GM23338 (cell line): Measurements from ENCODE around the gene TMEM208. TPM values are rescaled to one million over a fixed set of nuclear protein-coding genes. Genes with fewer than 3 reads are reported as not detected.

ENCODE experiments used
- ATAC-seq: fragments of 200-7000 bp; cut with Tn5 transposase; 3 replicates; pipeline ENCODE4 v1.9.1; 2020
- DNase-seq: peaks from one replicate; pipeline ENCODE4 v3.0.0-alpha.2; 2015; ENCODE audit warnings: low spot score
- H2AFZ ChIP-seq: fragments of 200-600 bp; sonication (generic); 2 replicates; pipeline ENCODE4 v1.8.0; 2016; ENCODE audit warnings: antibody characterized with exemption, mild to moderate bottlenecking, moderate library complexity
- H3F3A ChIP-seq: fragments of 200-600 bp; sonication (generic); replicated peaks from 2 replicates; pipeline ENCODE4 v1.8.0; 2017; ENCODE audit warnings: antibody characterized with exemption, mixed run types, low read depth
- H3K27ac ChIP-seq: fragments of 200-600 bp; sonication (generic); 2 replicates; pipeline ENCODE4 v1.6.1; 2016; ENCODE audit warnings: low read depth
- H3K27me3 ChIP-seq: fragments of 200-600 bp; sonication (generic); 2 replicates; pipeline ENCODE4 v1.8.0; 2016; ENCODE audit warnings: mild to moderate bottlenecking, mixed run types, moderate library complexity; ENCODE audit not compliant: insufficient read depth
- H3K36me3 ChIP-seq: fragments of 200-600 bp; sonication (generic); 2 replicates; pipeline ENCODE4 v1.8.0; 2016; ENCODE audit warnings: mild to moderate bottlenecking; ENCODE audit not compliant: insufficient read depth
- H3K4me1 ChIP-seq: fragments of 200-600 bp; sonication (generic); 2 replicates; pipeline ENCODE4 v1.8.0; 2016; ENCODE audit warnings: mild to moderate bottlenecking, moderate library complexity; ENCODE audit not compliant: insufficient read depth
- H3K4me2 ChIP-seq: fragments of 200-600 bp; sonication (generic); 2 replicates; pipeline ENCODE4 v1.7.1; 2017; ENCODE audit warnings: mixed run types
- H3K4me3 ChIP-seq: fragments of 200-600 bp; sonication (generic); 2 replicates; pipeline ENCODE4 v1.6.1; 2016; ENCODE audit warnings: mixed run types
- H3K79me2 ChIP-seq: fragments of 200-600 bp; sonication (generic); replicated peaks from 2 replicates; pipeline ENCODE4 v1.8.0; 2017; ENCODE audit warnings: mild to moderate bottlenecking; ENCODE audit not compliant: insufficient read depth
- H3K9me2 ChIP-seq: fragments of 200-600 bp; sonication (generic); 2 replicates; pipeline ENCODE4 v1.8.0; 2017; ENCODE audit not compliant: insufficient read depth
- H4K20me1 ChIP-seq: fragments of 200-600 bp; sonication (generic); replicated peaks from 2 replicates; pipeline ENCODE4 v1.8.0; 2017; ENCODE audit warnings: mild to moderate bottlenecking; ENCODE audit not compliant: insufficient read depth
- H3K27ac Mint-ChIP-seq: 2 replicates; pipeline ENCODE4 v1.8.0; 2020; ENCODE audit warnings: inconsistent platforms, mild to moderate bottlenecking, moderate library complexity, mixed read lengths
- H3K27me3 Mint-ChIP-seq: 3 replicates; pipeline ENCODE4 v1.8.0; 2022; ENCODE audit warnings: low read depth, mild to moderate bottlenecking, moderate library complexity, mixed read lengths, inconsistent platforms; ENCODE audit not compliant: insufficient read depth, poor library complexity
- H3K36me3 Mint-ChIP-seq: 3 replicates; pipeline ENCODE4 v1.8.0; 2021; ENCODE audit warnings: low read depth, mild to moderate bottlenecking, inconsistent platforms, moderate library complexity, mixed read lengths
- H3K4me1 Mint-ChIP-seq: 3 replicates; pipeline ENCODE4 v1.8.0; 2020; ENCODE audit warnings: mild to moderate bottlenecking, inconsistent platforms, mixed read lengths
- H3K4me3 Mint-ChIP-seq: 3 replicates; pipeline ENCODE4 v1.8.0; 2021; ENCODE audit warnings: moderate library complexity, mild to moderate bottlenecking, inconsistent platforms, mixed read lengths
- H3K9me3 Mint-ChIP-seq: 3 replicates; pipeline ENCODE4 v1.8.0; 2020; ENCODE audit warnings: moderate library complexity, mild to moderate bottlenecking, inconsistent platforms, mixed read lengths
- CREB1 ChIP-seq: fragments of 250-450 bp; sonication (Bioruptor Pico); IDR thresholded peaks from 2 replicates; pipeline ENCODE4 v1.5.0; 2020; ENCODE audit warnings: low read depth, mild to moderate bottlenecking, moderate library complexity
- EZH2 ChIP-seq: fragments of 200-600 bp; sonication (generic); IDR thresholded peaks from one replicate; pipeline ENCODE4 v1.8.0; 2017; ENCODE audit warnings: antibody characterized with exemption, mild to moderate bottlenecking, low read depth; ENCODE audit not compliant: unreplicated experiment
- EZH2phosphoT487 ChIP-seq: fragments of 200-600 bp; sonication (generic); IDR thresholded peaks from one replicate; pipeline ENCODE4 v1.8.1; 2018; ENCODE audit warnings: antibody characterized with exemption; ENCODE audit not compliant: unreplicated experiment
- JUNB ChIP-seq: IDR thresholded peaks from one replicate; pipeline ENCODE4 v1.6.1; 2016; ENCODE audit warnings: antibody characterized with exemption; ENCODE audit not compliant: unreplicated experiment
- NANOG ChIP-seq: IDR thresholded peaks from 2 replicates; pipeline ENCODE4 v1.6.1; 2016; ENCODE audit warnings: antibody characterized with exemption, borderline replicate concordance
- POLR2AphosphoS5 ChIP-seq: IDR thresholded peaks from 2 replicates; pipeline ENCODE4 v1.6.1; 2016; ENCODE audit warnings: antibody characterized with exemption, low read depth
- STAT1 ChIP-seq: IDR thresholded peaks from one replicate; pipeline ENCODE4 v1.6.1; 2016; ENCODE audit warnings: antibody characterized with exemption; ENCODE audit not compliant: unreplicated experiment
- ZNF114 ChIP-seq: fragments of 250-450 bp; sonication (Bioruptor Pico); IDR thresholded peaks from 2 replicates; pipeline ENCODE4 v1.5.0; 2020; ENCODE audit warnings: mild to moderate bottlenecking, moderate library complexity
- ZNF331 ChIP-seq: fragments of 250-450 bp; sonication (Bioruptor Pico); IDR thresholded peaks from 2 replicates; pipeline ENCODE4 v1.5.0; 2020; ENCODE audit warnings: low read depth, mild to moderate bottlenecking, moderate library complexity
- ZNF462 ChIP-seq: fragments of 250-450 bp; sonication (Bioruptor Pico); IDR thresholded peaks from 2 replicates; pipeline ENCODE4 v1.5.0; 2020; ENCODE audit warnings: mild to moderate bottlenecking, moderate library complexity
- polyA plus RNA-seq: library from polyadenylated mRNA; unstranded; fragments of >200 nt; fragmentation: Nextera tagmentation; extraction: Ambion mirVana; gene quantifications from 2 replicates; pipeline ENCODE4 v1.2.1, GENCODE V29; 2016
- total RNA-seq: library from RNA; depleted of rRNA; stranded (reverse); fragments of >200 nt; shearing (Covaris generic); gene quantifications from 2 replicates; pipeline ENCODE4 v1.2.3, GENCODE V29; 2014
- TF ChIP-seq, protein P1 (sequence below), 2 experiments: fragments of 200-600 bp in 1 of 2; sonication (generic) in 1 of 2; conservative IDR thresholded peaks; 2 replicates each; pipeline versions ENCODE4 v1.5.1 to v1.6.1; 2016 to 2017; ENCODE audit warnings: antibody characterized with exemption in 2 of 2, low read depth in 2 of 2, mild to moderate bottlenecking in 2 of 2, moderate library complexity in 1 of 2
- TF ChIP-seq, protein P2 (sequence below): IDR thresholded peaks from one replicate; pipeline ENCODE4 v1.6.1; 2018; ENCODE audit warnings: antibody characterized with exemption; ENCODE audit not compliant: unreplicated experiment

The TMEM208 gene
- total and polyA plus RNA-seq, 2 experiments from 2014 or later: 23.2 to 82.3 TPM

DNA sequence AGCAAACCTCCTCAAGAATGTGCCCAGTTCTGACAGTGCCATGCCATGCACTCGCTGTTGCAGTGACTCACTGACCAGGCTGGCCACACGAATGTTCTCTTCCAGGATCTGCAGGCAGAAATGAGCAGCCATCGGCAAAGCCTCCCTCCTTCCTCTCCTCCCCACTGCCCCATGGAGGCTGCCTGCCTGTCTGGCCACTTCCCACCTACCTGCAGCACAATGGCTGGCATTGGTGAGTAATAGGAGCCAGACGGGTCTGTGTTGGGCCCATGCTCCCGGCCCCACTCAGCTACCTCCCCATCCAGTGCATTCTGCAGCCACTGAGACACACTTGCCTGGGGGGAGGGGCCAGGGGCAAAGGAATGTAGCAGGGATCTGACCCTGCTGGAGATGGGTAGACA, 40.4 kb upstream of the TMEM208 start:
- DNase-seq (peak; percentile 58), ATAC-seq (no peak)
- Histone ChIP-seq H3K4me1 (peaks cover 17% of the 10 kb centered on the region), H3K4me3 (no peak overlapping the region), H3K4me2 (no peak overlapping the region), H3K27me3 (peaks cover 28% of the 10 kb centered on the region), H2AFZ (no peak overlapping the region), H3K9me2 (no peaks in the 10 kb centered on the region), H3K36me3 (no peaks in the 10 kb centered on the region), H4K20me1 (no peaks in the 10 kb centered on the region), H3F3A (0 out of 2 replicates have a peak, but pooled peaks cover 3% of the 10 kb centered on the region), H3K27ac (no peak overlapping the region), H3K79me2 (peaks cover 10% of the 10 kb centered on the region)
- TF ChIP-seq, protein P1, sequence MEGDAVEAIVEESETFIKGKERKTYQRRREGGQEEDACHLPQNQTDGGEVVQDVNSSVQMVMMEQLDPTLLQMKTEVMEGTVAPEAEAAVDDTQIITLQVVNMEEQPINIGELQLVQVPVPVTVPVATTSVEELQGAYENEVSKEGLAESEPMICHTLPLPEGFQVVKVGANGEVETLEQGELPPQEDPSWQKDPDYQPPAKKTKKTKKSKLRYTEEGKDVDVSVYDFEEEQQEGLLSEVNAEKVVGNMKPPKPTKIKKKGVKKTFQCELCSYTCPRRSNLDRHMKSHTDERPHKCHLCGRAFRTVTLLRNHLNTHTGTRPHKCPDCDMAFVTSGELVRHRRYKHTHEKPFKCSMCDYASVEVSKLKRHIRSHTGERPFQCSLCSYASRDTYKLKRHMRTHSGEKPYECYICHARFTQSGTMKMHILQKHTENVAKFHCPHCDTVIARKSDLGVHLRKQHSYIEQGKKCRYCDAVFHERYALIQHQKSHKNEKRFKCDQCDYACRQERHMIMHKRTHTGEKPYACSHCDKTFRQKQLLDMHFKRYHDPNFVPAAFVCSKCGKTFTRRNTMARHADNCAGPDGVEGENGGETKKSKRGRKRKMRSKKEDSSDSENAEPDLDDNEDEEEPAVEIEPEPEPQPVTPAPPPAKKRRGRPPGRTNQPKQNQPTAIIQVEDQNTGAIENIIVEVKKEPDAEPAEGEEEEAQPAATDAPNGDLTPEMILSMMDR (conservative IDR thresholded peaks at IDR 0.05; ENCODE audit: low read depth in 2 of 2): no peak
- TF ChIP-seq STAT1: no peak
- no peak for TF ChIP-seq ZNF462 (CRISPR knock-in tag)
- no peak for TF ChIP-seq EZH2phosphoT487
- no peak for TF ChIP-seq NANOG
- no peak for TF ChIP-seq POLR2AphosphoS5
- TF ChIP-seq EZH2: no peak
- TF ChIP-seq ZNF331 (CRISPR knock-in tag): no peak
- TF ChIP-seq, protein P2, sequence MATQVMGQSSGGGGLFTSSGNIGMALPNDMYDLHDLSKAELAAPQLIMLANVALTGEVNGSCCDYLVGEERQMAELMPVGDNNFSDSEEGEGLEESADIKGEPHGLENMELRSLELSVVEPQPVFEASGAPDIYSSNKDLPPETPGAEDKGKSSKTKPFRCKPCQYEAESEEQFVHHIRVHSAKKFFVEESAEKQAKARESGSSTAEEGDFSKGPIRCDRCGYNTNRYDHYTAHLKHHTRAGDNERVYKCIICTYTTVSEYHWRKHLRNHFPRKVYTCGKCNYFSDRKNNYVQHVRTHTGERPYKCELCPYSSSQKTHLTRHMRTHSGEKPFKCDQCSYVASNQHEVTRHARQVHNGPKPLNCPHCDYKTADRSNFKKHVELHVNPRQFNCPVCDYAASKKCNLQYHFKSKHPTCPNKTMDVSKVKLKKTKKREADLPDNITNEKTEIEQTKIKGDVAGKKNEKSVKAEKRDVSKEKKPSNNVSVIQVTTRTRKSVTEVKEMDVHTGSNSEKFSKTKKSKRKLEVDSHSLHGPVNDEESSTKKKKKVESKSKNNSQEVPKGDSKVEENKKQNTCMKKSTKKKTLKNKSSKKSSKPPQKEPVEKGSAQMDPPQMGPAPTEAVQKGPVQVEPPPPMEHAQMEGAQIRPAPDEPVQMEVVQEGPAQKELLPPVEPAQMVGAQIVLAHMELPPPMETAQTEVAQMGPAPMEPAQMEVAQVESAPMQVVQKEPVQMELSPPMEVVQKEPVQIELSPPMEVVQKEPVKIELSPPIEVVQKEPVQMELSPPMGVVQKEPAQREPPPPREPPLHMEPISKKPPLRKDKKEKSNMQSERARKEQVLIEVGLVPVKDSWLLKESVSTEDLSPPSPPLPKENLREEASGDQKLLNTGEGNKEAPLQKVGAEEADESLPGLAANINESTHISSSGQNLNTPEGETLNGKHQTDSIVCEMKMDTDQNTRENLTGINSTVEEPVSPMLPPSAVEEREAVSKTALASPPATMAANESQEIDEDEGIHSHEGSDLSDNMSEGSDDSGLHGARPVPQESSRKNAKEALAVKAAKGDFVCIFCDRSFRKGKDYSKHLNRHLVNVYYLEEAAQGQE: no peak
- TF ChIP-seq JUNB: no peak
- no peak for TF ChIP-seq CREB1
- TF ChIP-seq ZNF114 (CRISPR knock-in tag): no peak
- Mint-ChIP-seq H3K9me3 (no peaks in the 10 kb centered on the region; the same call in 2 of the 3 replicates), H3K4me1 (peaks cover 19% of the 10 kb centered on the region), H3K36me3 (no peaks in the 10 kb centered on the region; the same call in 2 of the 3 replicates), H3K27ac (no peak overlapping the region), H3K27me3 (peaks cover 30% of the 10 kb centered on the region), H3K4me3 (no peak overlapping the region)
